Vagina (tissue), 2 donors: Measurements from ENCODE around the gene SMIM45.

ENCODE experiments used
- POLR2A ChIP-seq, 2 donors: fragments of 450-650 bp; IDR thresholded peaks; one replicate each; pipeline ENCODE4 v1.6.1; 2017; ENCODE audit warnings: antibody characterized with exemption in 2 of 2, mild to moderate bottlenecking in 2 of 2, moderate library complexity in 2 of 2
- POLR2AphosphoS5 ChIP-seq, 2 donors: sonication (generic); formaldehyde crosslinking; IDR thresholded peaks; one replicate each; pipeline ENCODE4 v1.9.0; 2017; ENCODE audit warnings: antibody characterized with exemption in 2 of 2, mild to moderate bottlenecking in 2 of 2, low read depth in 1 of 2; ENCODE audit not compliant: insufficient read depth in 1 of 2
- TF ChIP-seq, protein P1 (sequence below), 3 experiments: fragments of 450-650 bp in 2 of 3; fragments of 200-600 bp in 1 of 3; sonication (generic) in 1 of 3; IDR thresholded peaks; one replicate each; pipeline ENCODE4 v1.5.1; 2017 to 2019; ENCODE audit warnings: antibody characterized with exemption in 3 of 3, mild to moderate bottlenecking in 2 of 3, moderate library complexity in 2 of 3

DNA sequence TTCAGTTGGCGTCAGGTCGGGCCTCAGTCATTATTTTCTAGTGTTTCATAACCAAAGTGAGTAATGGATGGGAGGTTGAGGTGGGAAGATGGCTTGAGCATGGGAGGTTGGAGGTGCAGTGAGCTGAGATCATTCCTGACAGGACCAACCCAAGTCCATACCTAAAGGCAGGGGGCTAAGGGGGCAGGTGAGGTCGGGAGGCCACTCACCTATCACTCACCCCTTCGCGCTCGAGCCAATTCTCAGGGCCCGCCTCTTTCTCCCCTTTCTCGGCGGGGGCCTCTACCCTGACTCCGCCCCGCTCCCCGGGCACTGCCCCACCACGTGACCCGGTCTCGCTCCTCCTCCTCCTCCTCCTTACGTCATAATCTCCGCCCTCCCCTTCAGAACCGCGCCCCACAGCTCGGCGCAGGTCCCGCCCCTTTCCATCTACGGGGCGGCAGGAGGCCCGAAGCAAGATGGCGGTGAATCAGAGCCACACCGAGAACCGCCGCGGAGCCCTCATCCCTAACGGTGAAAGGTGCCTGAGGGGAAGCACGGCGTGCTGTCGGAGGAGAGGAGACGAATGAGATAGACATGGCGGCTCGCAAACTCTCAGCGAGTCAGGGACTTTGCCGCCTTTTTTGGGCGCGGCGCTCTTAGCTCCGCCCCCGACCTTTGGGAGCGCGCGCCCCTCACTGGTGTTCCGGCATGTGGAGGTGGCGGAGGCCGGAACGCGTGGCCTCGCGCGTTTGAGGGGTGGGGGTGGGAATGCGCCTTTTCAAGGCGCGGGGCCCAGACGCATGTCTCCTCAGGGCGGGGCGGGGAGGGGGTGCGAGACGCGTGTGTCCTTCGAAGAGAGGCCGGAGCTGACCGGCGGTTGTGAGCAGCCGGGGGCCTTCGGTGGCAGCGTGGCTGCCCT, 46.7 kb downstream of the SMIM45 start, which contains the start of gene WBP2NL:
- TF ChIP-seq, protein P1, sequence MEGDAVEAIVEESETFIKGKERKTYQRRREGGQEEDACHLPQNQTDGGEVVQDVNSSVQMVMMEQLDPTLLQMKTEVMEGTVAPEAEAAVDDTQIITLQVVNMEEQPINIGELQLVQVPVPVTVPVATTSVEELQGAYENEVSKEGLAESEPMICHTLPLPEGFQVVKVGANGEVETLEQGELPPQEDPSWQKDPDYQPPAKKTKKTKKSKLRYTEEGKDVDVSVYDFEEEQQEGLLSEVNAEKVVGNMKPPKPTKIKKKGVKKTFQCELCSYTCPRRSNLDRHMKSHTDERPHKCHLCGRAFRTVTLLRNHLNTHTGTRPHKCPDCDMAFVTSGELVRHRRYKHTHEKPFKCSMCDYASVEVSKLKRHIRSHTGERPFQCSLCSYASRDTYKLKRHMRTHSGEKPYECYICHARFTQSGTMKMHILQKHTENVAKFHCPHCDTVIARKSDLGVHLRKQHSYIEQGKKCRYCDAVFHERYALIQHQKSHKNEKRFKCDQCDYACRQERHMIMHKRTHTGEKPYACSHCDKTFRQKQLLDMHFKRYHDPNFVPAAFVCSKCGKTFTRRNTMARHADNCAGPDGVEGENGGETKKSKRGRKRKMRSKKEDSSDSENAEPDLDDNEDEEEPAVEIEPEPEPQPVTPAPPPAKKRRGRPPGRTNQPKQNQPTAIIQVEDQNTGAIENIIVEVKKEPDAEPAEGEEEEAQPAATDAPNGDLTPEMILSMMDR (IDR thresholded peaks at IDR 0.05): no peak
- TF ChIP-seq POLR2AphosphoS5 (IDR thresholded peaks at IDR 0.05; ENCODE audit: insufficient read depth in 1 of 2, low read depth in 1 of 2) (peak; percentile 66 to 70), POLR2A (IDR thresholded peaks at IDR 0.05) (no peak)
